ENCODE measurements around the gene ZSCAN29.

Gene ZSCAN29

DNA sequence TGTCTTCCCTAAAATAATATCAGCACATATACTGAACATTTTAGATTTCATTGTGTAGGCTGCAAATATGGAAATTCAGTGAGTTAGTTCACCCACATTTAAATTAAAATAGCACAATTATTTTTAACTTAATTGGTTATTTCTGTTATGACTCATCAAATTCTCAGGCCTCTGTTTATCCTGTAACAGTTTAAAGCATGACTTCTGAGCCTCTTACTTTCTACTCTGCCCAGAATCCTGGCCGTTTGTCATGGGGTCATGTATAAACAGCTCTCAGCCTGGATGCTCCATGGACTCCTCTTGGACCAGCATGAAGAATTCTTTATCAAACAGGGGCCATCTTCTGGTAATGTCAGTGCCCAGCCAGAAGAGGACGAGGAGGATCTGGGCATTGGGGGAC is 12.2 kb upstream of the ZSCAN29 start:
- H3K9me2 ChIP-seq (ENCODE audit: low read depth, low read length), result no peaks in the 10 kb centered on the region
- H3K4me2 ChIP-seq (ENCODE audit: low read length), result no peak overlapping the region
- no peaks in the 10 kb centered on the region for H4K20me1 ChIP-seq (ENCODE audit: insufficient read depth, low read length)
- H3K36me3 ChIP-seq (ENCODE audit: insufficient read depth, low read length), result peaks cover 96% of the 10 kb centered on the region
- H3K79me2 ChIP-seq (ENCODE audit: insufficient read depth, low read length), result no peaks in the 10 kb centered on the region
- H3K27ac ChIP-seq (ENCODE audit: low read depth, low read length, poor library complexity, severe bottlenecking), result no peak overlapping the region
- H3K9me3 ChIP-seq (ENCODE audit: low read length), result no peaks in the 10 kb centered on the region
- no peaks in the 10 kb centered on the region for H3K27me3 ChIP-seq (ENCODE audit: insufficient read depth, low read length)
- no peak overlapping the region for H3K4me3 ChIP-seq (ENCODE audit: low read depth, low read length, poor library complexity, severe bottlenecking)
- H2AFZ ChIP-seq (ENCODE audit: low read length), result no peak overlapping the region
- H3K9ac ChIP-seq (ENCODE audit: low read length), result no peak overlapping the region
- no peaks in the 10 kb centered on the region for H3F3A ChIP-seq (ENCODE audit: insufficient read depth, low read length)
- no peak for TF ChIP-seq EZH2 (IDR thresholded peaks at IDR 0.05; ENCODE audit: borderline replicate concordance, low read length)
- TF ChIP-seq, protein P1, sequence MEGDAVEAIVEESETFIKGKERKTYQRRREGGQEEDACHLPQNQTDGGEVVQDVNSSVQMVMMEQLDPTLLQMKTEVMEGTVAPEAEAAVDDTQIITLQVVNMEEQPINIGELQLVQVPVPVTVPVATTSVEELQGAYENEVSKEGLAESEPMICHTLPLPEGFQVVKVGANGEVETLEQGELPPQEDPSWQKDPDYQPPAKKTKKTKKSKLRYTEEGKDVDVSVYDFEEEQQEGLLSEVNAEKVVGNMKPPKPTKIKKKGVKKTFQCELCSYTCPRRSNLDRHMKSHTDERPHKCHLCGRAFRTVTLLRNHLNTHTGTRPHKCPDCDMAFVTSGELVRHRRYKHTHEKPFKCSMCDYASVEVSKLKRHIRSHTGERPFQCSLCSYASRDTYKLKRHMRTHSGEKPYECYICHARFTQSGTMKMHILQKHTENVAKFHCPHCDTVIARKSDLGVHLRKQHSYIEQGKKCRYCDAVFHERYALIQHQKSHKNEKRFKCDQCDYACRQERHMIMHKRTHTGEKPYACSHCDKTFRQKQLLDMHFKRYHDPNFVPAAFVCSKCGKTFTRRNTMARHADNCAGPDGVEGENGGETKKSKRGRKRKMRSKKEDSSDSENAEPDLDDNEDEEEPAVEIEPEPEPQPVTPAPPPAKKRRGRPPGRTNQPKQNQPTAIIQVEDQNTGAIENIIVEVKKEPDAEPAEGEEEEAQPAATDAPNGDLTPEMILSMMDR (IDR thresholded peaks at IDR 0.05; ENCODE audit: low read length), result no peak
- no peaks in the 10 kb centered on the region for H3K4me1 ChIP-seq (ENCODE audit: insufficient read depth, low read length, severe bottlenecking)

GRCh38 chr15:43382310-43382709 is 11.5 kb upstream of the ZSCAN29 start:
- no peak for TF ChIP-seq EZH2 (IDR thresholded peaks at IDR 0.05; ENCODE audit: borderline replicate concordance, low read length)
- TF ChIP-seq, protein P1 (IDR thresholded peaks at IDR 0.05; ENCODE audit: low read length), result no peak
- Histone ChIP-seq H3K4me2 (ENCODE audit: low read length) (no peak overlapping the region), H3F3A (ENCODE audit: insufficient read depth, low read length) (no peaks in the 10 kb centered on the region), H3K79me2 (ENCODE audit: insufficient read depth, low read length) (no peaks in the 10 kb centered on the region), H3K9ac (ENCODE audit: low read length) (no peak overlapping the region), H3K9me3 (ENCODE audit: low read length) (no peaks in the 10 kb centered on the region), H4K20me1 (ENCODE audit: insufficient read depth, low read length) (no peaks in the 10 kb centered on the region), H3K4me3 (ENCODE audit: low read depth, low read length, poor library complexity, severe bottlenecking) (no peak overlapping the region), H3K27ac (ENCODE audit: low read depth, low read length, poor library complexity, severe bottlenecking) (no peak overlapping the region), H3K4me1 (ENCODE audit: insufficient read depth, low read length, severe bottlenecking) (no peaks in the 10 kb centered on the region), H3K36me3 (ENCODE audit: insufficient read depth, low read length) (peaks cover 97% of the 10 kb centered on the region), H3K9me2 (ENCODE audit: low read depth, low read length) (no peaks in the 10 kb centered on the region), H2AFZ (ENCODE audit: low read length) (no peak overlapping the region), H3K27me3 (ENCODE audit: insufficient read depth, low read length) (no peaks in the 10 kb centered on the region)

DNA sequence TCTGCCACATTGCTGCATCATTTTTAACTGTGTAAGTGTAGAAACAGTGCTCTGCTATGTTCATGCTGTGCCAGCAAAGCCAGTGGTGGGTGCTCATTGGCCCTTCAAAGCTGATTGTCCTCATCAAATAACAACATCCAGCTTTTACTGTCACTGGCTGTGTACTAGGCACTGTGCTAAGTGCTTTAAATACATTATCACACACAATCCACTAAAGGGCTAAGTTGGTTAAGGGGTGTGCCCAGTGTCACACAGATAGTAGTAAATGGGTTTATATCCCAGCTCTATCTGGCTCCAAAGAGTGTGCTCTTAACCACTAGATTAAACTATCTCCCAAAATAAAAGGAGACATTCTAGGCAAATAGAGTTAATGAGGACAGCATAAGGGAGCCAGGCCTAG is 7.8 kb upstream of the ZSCAN29 start:
- Histone ChIP-seq H3K4me1 (ENCODE audit: insufficient read depth, low read length, severe bottlenecking) (peaks cover 16% of the 10 kb centered on the region), H3K79me2 (ENCODE audit: insufficient read depth, low read length) (no peaks in the 10 kb centered on the region), H4K20me1 (ENCODE audit: insufficient read depth, low read length) (no peaks in the 10 kb centered on the region), H3F3A (ENCODE audit: insufficient read depth, low read length) (0 out of 2 replicates have a peak, but pooled peaks cover 6% of the 10 kb centered on the region), H3K27me3 (ENCODE audit: insufficient read depth, low read length) (no peaks in the 10 kb centered on the region), H3K4me3 (ENCODE audit: low read depth, low read length, poor library complexity, severe bottlenecking) (no peak overlapping the region), H3K9me3 (ENCODE audit: low read length) (no peaks in the 10 kb centered on the region), H3K9me2 (ENCODE audit: low read depth, low read length) (no peaks in the 10 kb centered on the region), H2AFZ (ENCODE audit: low read length) (no peak overlapping the region), H3K36me3 (ENCODE audit: insufficient read depth, low read length) (peaks cover 78% of the 10 kb centered on the region), H3K4me2 (ENCODE audit: low read length) (no peak overlapping the region), H3K9ac (ENCODE audit: low read length) (no peak overlapping the region), H3K27ac (ENCODE audit: low read depth, low read length, poor library complexity, severe bottlenecking) (no peak overlapping the region)
- no peak for TF ChIP-seq EZH2 (IDR thresholded peaks at IDR 0.05; ENCODE audit: borderline replicate concordance, low read length)
- TF ChIP-seq, protein P1 (IDR thresholded peaks at IDR 0.05; ENCODE audit: low read length), result no peak
